ENCODE measurements around the gene DUSP16.

- no peak for TF ChIP-seq CTCF (IDR thresholded peaks at IDR 0.05)
- no peak for TF ChIP-seq REST (IDR thresholded peaks at IDR 0.05)
Measured at GRCh38 chr12:12470751-12471306, 91.8 kb downstream of the DUSP16 start.

All from A549 (cell line).